ENCODE results near the gene TDRD9. TPM values are rescaled to one million over a fixed set of nuclear protein-coding genes. Genes with fewer than 3 reads are reported as not detected.

Gene TDRD9
- total and polyA plus RNA-seq, 2 of the 4 experiments (the other 2 are of a cell fraction), result 0.07 to 0.18 TPM

GRCh38 chr14:104082807-104083206 lies 154.6 kb downstream of the TDRD9 start:
- Histone ChIP-seq H2BK15ac (ENCODE audit: low read depth, low read length) (no peak overlapping the region), H4K5ac (ENCODE audit: low read depth, low read length) (no peak overlapping the region), H3K4ac (ENCODE audit: low read depth, low read length) (no peak overlapping the region), H3K79me1 (ENCODE audit: low read depth in 1 of 2, low read length in 2 of 2) (no peaks in the 10 kb centered on the region), H2BK120ac (ENCODE audit: low read depth, low read length) (no peak overlapping the region), H3K9me3 (ENCODE audit: control insufficient read depth, insufficient read depth, low read length) (no peaks in the 10 kb centered on the region), H3K9ac (ENCODE audit: low read depth, low read length) (no peak overlapping the region), H3K36me3 (ENCODE audit: control insufficient read depth, insufficient read depth, low read length) (no peaks in the 10 kb centered on the region), H3K18ac (ENCODE audit: low read depth, low read length) (no peak overlapping the region), H3K27me3 (ENCODE audit: control insufficient read depth, insufficient read depth, low read length) (peaks cover 4% of the 10 kb centered on the region), H3K23ac (ENCODE audit: low read depth, low read length) (no peak overlapping the region), H3K9me1 (ENCODE audit: insufficient read depth, low read length) (no peaks in the 10 kb centered on the region), H2BK20ac (ENCODE audit: low read depth, low read length) (no peak overlapping the region), H3K27ac (ENCODE audit: insufficient read depth, low read length) (no peak overlapping the region), H2BK5ac (ENCODE audit: low read depth, low read length, poor library complexity, severe bottlenecking) (no peak overlapping the region), H4K20me1 (ENCODE audit: insufficient read depth, low read length) (no peaks in the 10 kb centered on the region), H3K4me1 (ENCODE audit: control insufficient read depth, insufficient read depth, low read length) (no peaks in the 10 kb centered on the region), H2AFZ (replicated peaks; ENCODE audit: low read length, poor library complexity) (no peak overlapping the region), H4K91ac (ENCODE audit: insufficient read depth, low read depth, low read length) (no peak overlapping the region), H2AK5ac (ENCODE audit: low read depth, low read length) (no peak overlapping the region), H3K4me3 (ENCODE audit: insufficient read depth, low read depth, low read length) (no peak overlapping the region), H3K4me2 (ENCODE audit: low read depth, low read length) (no peak overlapping the region), H3K56ac (ENCODE audit: extremely low read depth, insufficient read depth, low read length) (no peak overlapping the region), H3K14ac (replicated peaks; ENCODE audit: low read depth, low read length) (no peak overlapping the region), H4K8ac (ENCODE audit: low read depth in 2 of 2, low read length in 2 of 2) (no peak overlapping the region), H2AK9ac (replicated peaks; ENCODE audit: low read depth, low read length, poor library complexity) (no peak overlapping the region)
- 54% methylated on average over 7 of the region's 12 CpGs; no CpG with 5 or more reads in 1 of the 2 experiments for WGBS, 2 experiments (ENCODE audit: extremely low coverage in 2 of 2, insufficient read length in 1 of 2)
- intact Hi-C loops (cut with micrococcal nuclease), result no loop called here
- DNase-seq, result no peak
- dilution Hi-C loops (cut with HindIII; ENCODE audit: low sequenced_read_pairs, unreplicated experiment), result no loop called here
- no peak for ATAC-seq (ENCODE audit: low read depth)
- in situ Hi-C loops (cut with MboI; ENCODE audit: low sequenced_read_pairs), result loop anchor here (25.0 kb wide), 2 partner anchors 479 to 554 kb away; no protein-coding TSS in a partner anchor
- ChIA-PET CTCF (no interaction called here), POLR2A (ENCODE audit: unreplicated experiment) (no interaction called here)
- TF ChIP-seq CHD1 (IDR thresholded peaks at IDR 0.05; ENCODE audit: low read depth, low read length) (no peak), RCOR1 (IDR thresholded peaks at IDR 0.05; ENCODE audit: insufficient replicate concordance, low read length) (no peak), RFX5 (IDR thresholded peaks at IDR 0.05; ENCODE audit: low read depth, low read length) (no peak), RAD21 (IDR thresholded peaks at IDR 0.05; ENCODE audit: low read length) (no peak), NFE2L2 (IDR thresholded peaks at IDR 0.05; ENCODE audit: low read depth, low read length) (no peak)
- BruUV-seq (replicated peaks), result no TSS peak

All from IMR-90 (cell line).